Keratinocyte (primary cell): Measurements from ENCODE around the gene TRAPPC14. TPM values are rescaled to one million over a fixed set of nuclear protein-coding genes. Genes with fewer than 3 reads are reported as not detected.

Experiments
- DNase-seq: peaks from one replicate; pipeline ENCODE4 v3.0.0-alpha.2; 2011; ENCODE audit warnings: low read depth, missing footprints, low spot score
- FAIRE-seq: peaks from 2 replicates; lab custom pipeline; 2011; peaks lifted over from hg19 to GRCh38; lab: Jason Lieb, UNC
- H2AFZ ChIP-seq: 2 replicates; pipeline ENCODE4 v1.6.0; 2012; ENCODE audit warnings: low read length, control low read depth, inconsistent platforms; ENCODE audit not compliant: control insufficient read depth
- H3K27ac ChIP-seq: 2 replicates; pipeline ENCODE4 v1.5.1; 2011; ENCODE audit warnings: low read length; ENCODE audit not compliant: control insufficient read depth, insufficient read depth
- H3K27me3 ChIP-seq: 3 replicates; pipeline ENCODE4 v1.6.0; 2011; ENCODE audit warnings: low read length; ENCODE audit not compliant: control insufficient read depth, insufficient read depth; ENCODE audit errors: extremely low read depth
- H3K36me3 ChIP-seq, 2 experiments: 2 replicates in 1 of 2; 3 replicates in 1 of 2; pipeline ENCODE4 v1.5.1; 2011; ENCODE audit warnings: low read length in 2 of 2, mild to moderate bottlenecking in 1 of 2; ENCODE audit not compliant: control insufficient read depth in 2 of 2, insufficient read depth in 2 of 2; ENCODE audit errors: extremely low read depth in 1 of 2
- H3K4me1 ChIP-seq: 3 replicates; pipeline ENCODE4 v1.5.1; 2011; ENCODE audit warnings: low read length; ENCODE audit not compliant: control insufficient read depth, insufficient read depth; ENCODE audit errors: extremely low read depth
- H3K4me2 ChIP-seq: 3 replicates; pipeline ENCODE4 v1.6.0; 2011; ENCODE audit warnings: low read depth, low read length; ENCODE audit not compliant: control insufficient read depth, insufficient read depth; ENCODE audit errors: extremely low read depth
- H3K4me3 ChIP-seq, 3 experiments: fragments of 200-600 bp in 1 of 3; sonication (generic) in 1 of 3; 2 replicates in 2 of 3; 3 replicates in 1 of 3; pipeline ENCODE4 v1.5.1; 2011 to 2016; ENCODE audit warnings: low read length in 3 of 3, mild to moderate bottlenecking in 3 of 3, control low read depth in 2 of 3, inconsistent platforms in 1 of 3, low read depth in 1 of 3, mixed read lengths in 1 of 3, mixed run types in 1 of 3, moderate library complexity in 1 of 3; ENCODE audit not compliant: control insufficient read depth in 2 of 3, insufficient read depth in 2 of 3; ENCODE audit errors: extremely low read depth in 1 of 3
- H3K79me2 ChIP-seq: 2 replicates; pipeline ENCODE4 v1.6.0; 2012; ENCODE audit warnings: low read length; ENCODE audit not compliant: control insufficient read depth, insufficient read depth
- H3K9ac ChIP-seq: 3 replicates; pipeline ENCODE4 v1.6.0; 2011; ENCODE audit warnings: low read length; ENCODE audit not compliant: control insufficient read depth, insufficient read depth; ENCODE audit errors: extremely low read depth
- H3K9me1 ChIP-seq: 3 replicates; pipeline ENCODE4 v1.6.0; 2011; ENCODE audit warnings: low read length; ENCODE audit not compliant: control insufficient read depth, insufficient read depth; ENCODE audit errors: extremely low read depth
- H3K9me3 ChIP-seq: 2 replicates; pipeline ENCODE4 v1.5.1; 2012; ENCODE audit warnings: low read depth, low read length; ENCODE audit not compliant: control insufficient read depth
- H4K20me1 ChIP-seq: 3 replicates; pipeline ENCODE4 v1.6.0; 2011; ENCODE audit warnings: low read length; ENCODE audit not compliant: control insufficient read depth, insufficient read depth; ENCODE audit errors: extremely low read depth
- CTCF ChIP-seq, 3 experiments: IDR thresholded peaks in 1 of 3; conservative IDR thresholded peaks in 1 of 3; optimal IDR thresholded peaks in 1 of 3; 2 replicates in 2 of 3; 3 replicates in 1 of 3; pipeline versions ENCODE3 to v1.5.1; 2011; ENCODE audit warnings: low read length in 3 of 3, mild to moderate bottlenecking in 3 of 3, moderate library complexity in 2 of 3, control low read depth in 1 of 3, inconsistent platforms in 1 of 3; ENCODE audit not compliant: insufficient read depth in 2 of 3; ENCODE audit errors: extremely low read depth in 1 of 3
- EZH2 ChIP-seq: IDR thresholded peaks from one replicate; pipeline ENCODE4 v1.6.1; 2012; ENCODE audit warnings: inconsistent platforms, mild to moderate bottlenecking, low read length, moderate library complexity
- dilution Hi-C: fragments of 300-500 bp; cut with MboI; formaldehyde crosslinking; loops from one replicate; pipeline ENCODE4 v1.7.0; 2020; ENCODE audit warnings: low sequenced_read_pairs; ENCODE audit not compliant: extremely low pct_ligation_motif_present
- polyA plus RNA-seq, 5 experiments: library from polyadenylated mRNA; depleted of rRNA in 3 of 5; stranded (reverse) in 3 of 5; stranded (forward) in 1 of 5; unstranded in 1 of 5; fragments of >200 nt; gene quantifications; 1 replicate in 1 of 5; 2 replicates in 3 of 5; 3 replicates in 1 of 5; pipeline versions ENCODE4 v1.2.1 to v1.2.3, GENCODE V29; 2011 to 2012; ENCODE audit warnings: missing spikeins in 2 of 5, low read depth in 1 of 5, low replicate concordance in 1 of 5

The TRAPPC14 gene
- polyA plus RNA-seq, 1 donor (not counting 4 experiments of a cell fraction or from before 2014, with no cell fraction given): 4.7 TPM

GRCh38 chr7:100159099-100159623, 638 bp upstream of the TRAPPC14 start:
- TF ChIP-seq EZH2 (no peak), CTCF (optimal IDR thresholded peaks at IDR 0.05 in 1 of 3, IDR thresholded peaks at IDR 0.05 in 1 of 3, conservative IDR thresholded peaks at IDR 0.05 in 1 of 3; ENCODE audit: extremely low read depth in 1 of 3, insufficient read depth in 2 of 3, low read length in 3 of 3) (no peak)
- FAIRE-seq: no peak
- Histone ChIP-seq H3K4me1 (peaks cover 32% of the 10 kb centered on the region), H3K4me2 (peak overlapping the region; percentile 82), H3K9ac (peak overlapping the region; percentile 79), H3K9me1 (peaks cover 2% of the 10 kb centered on the region), H3K27me3 (no peaks in the 10 kb centered on the region), H3K4me3 (peak overlapping the region; percentile 63 to 91 (median 70)), H3K27ac (peak overlapping the region; percentile 40), H2AFZ (peak overlapping the region; percentile 68), H3K36me3 (peaks cover 13 to 28% of the 10 kb centered on the region in 2 experiments), H4K20me1 (peaks cover 5% of the 10 kb centered on the region), H3K79me2 (peaks cover 2% of the 10 kb centered on the region), H3K9me3 (no peaks in the 10 kb centered on the region)
- dilution Hi-C loops: no loop called here
- DNase-seq: no peak

GRCh38 chr7:100157334-100158228, 942 bp downstream of the TRAPPC14 start:
- Histone ChIP-seq H3K9ac (peak overlapping the region; percentile 79), H3K27ac (peak overlapping the region; percentile 13), H3K4me1 (peaks cover 19% of the 10 kb centered on the region), H3K4me3 (peak overlapping the region; percentile 63 to 91 (median 70)), H3K9me3 (no peaks in the 10 kb centered on the region), H3K27me3 (no peaks in the 10 kb centered on the region), H4K20me1 (peaks cover 7% of the 10 kb centered on the region), H3K79me2 (peaks cover 5% of the 10 kb centered on the region), H3K4me2 (peak overlapping the region; percentile 78), H2AFZ (no peak overlapping the region), H3K9me1 (no peaks in the 10 kb centered on the region), H3K36me3 (peaks cover 16 to 28% of the 10 kb centered on the region in 2 experiments)
- dilution Hi-C loops: no loop called here
- TF ChIP-seq CTCF (optimal IDR thresholded peaks at IDR 0.05 in 1 of 3, IDR thresholded peaks at IDR 0.05 in 1 of 3, conservative IDR thresholded peaks at IDR 0.05 in 1 of 3; ENCODE audit: extremely low read depth in 1 of 3, insufficient read depth in 2 of 3, low read length in 3 of 3) (peak in 1 of 3 experiments; percentile 32), EZH2 (no peak)
- DNase-seq (no peak), FAIRE-seq (no peak)
